Measurements from ENCODE around the gene COL4A1.

Gene COL4A1

GRCh38 chr13:110291286-110291685 lies 15.7 kb downstream of the COL4A1 start:
- DNase-seq (ENCODE audit: low read depth): no peak

GRCh38 chr13:110290826-110291225 lies 16.1 kb downstream of the COL4A1 start:
- DNase-seq (ENCODE audit: low read depth): no peak

- no peak for DNase-seq (ENCODE audit: low read depth)
These were observed 16.8 kb downstream of the COL4A1 start for GRCh38 chr13:110290153-110290552.

GRCh38 chr13:110289661-110290060 lies 17.3 kb downstream of the COL4A1 start:
- DNase-seq (ENCODE audit: low read depth): no peak

- DNase-seq (ENCODE audit: low read depth): no peak
These were observed 17.8 kb downstream of the COL4A1 start for GRCh38 chr13:110289174-110289573.

- no peak for DNase-seq (ENCODE audit: low read depth)
These were observed 19.8 kb downstream of the COL4A1 start for GRCh38 chr13:110286833-110287819.

GRCh38 chr13:110285991-110286832 lies 20.7 kb downstream of the COL4A1 start:
- DNase-seq (ENCODE audit: low read depth): no peak

GRCh38 chr13:110284779-110285484 lies 22.0 kb downstream of the COL4A1 start:
- DNase-seq (ENCODE audit: low read depth): no peak

- DNase-seq (ENCODE audit: low read depth): no peak
These were observed 23.0 kb downstream of the COL4A1 start for GRCh38 chr13:110283736-110284517.

- DNase-seq (ENCODE audit: low read depth): no peak
These were observed 24.6 kb downstream of the COL4A1 start for GRCh38 chr13:110282316-110282841.

- DNase-seq (ENCODE audit: low read depth): no peak
These were observed 25.2 kb downstream of the COL4A1 start for GRCh38 chr13:110281736-110282135.

- DNase-seq (ENCODE audit: low read depth): no peak
These were observed 25.8 kb downstream of the COL4A1 start for GRCh38 chr13:110280985-110281688.

- no peak for DNase-seq (ENCODE audit: low read depth)
These were observed 26.6 kb downstream of the COL4A1 start for GRCh38 chr13:110280231-110280813.

GRCh38 chr13:110279684-110280083 lies 27.3 kb downstream of the COL4A1 start:
- no peak for DNase-seq (ENCODE audit: low read depth)

GRCh38 chr13:110278859-110279258 lies 28.1 kb downstream of the COL4A1 start:
- no peak for DNase-seq (ENCODE audit: low read depth)

GRCh38 chr13:110277357-110277975 lies 29.5 kb downstream of the COL4A1 start:
- DNase-seq (ENCODE audit: low read depth): no peak

GRCh38 chr13:110276553-110276950 lies 30.4 kb downstream of the COL4A1 start:
- no peak for DNase-seq (ENCODE audit: low read depth)

- peak; percentile 26 for DNase-seq (ENCODE audit: low read depth)
These were observed 30.9 kb downstream of the COL4A1 start for GRCh38 chr13:110275931-110276552.

- DNase-seq (ENCODE audit: low read depth): no peak
These were observed 32.3 kb downstream of the COL4A1 start for GRCh38 chr13:110274687-110275086.
